ENCODE data around the gene WWOX. TPM values are rescaled to one million over a fixed set of nuclear protein-coding genes. Genes with fewer than 3 reads are reported as not detected.

Gene WWOX
- total RNA-seq, 2 donors from 2014 or later: 30.0 to 35.4 TPM

- Histone ChIP-seq H3K36me3 (ENCODE audit: control insufficient read depth, insufficient read depth, low read length) (no peaks in the 10 kb centered on the region), H3K27me3 (ENCODE audit: control insufficient read depth, insufficient read depth, low read length, poor library complexity, severe bottlenecking) (no peaks in the 10 kb centered on the region), H3K4me1 (ENCODE audit: control insufficient read depth, insufficient read depth, low read length) (peaks cover 17% of the 10 kb centered on the region), H3K4me3 (ENCODE audit: low read length) (no peak overlapping the region), H3K9me3 (ENCODE audit: control insufficient read depth, low read length) (no peaks in the 10 kb centered on the region), H3K9ac (ENCODE audit: extremely low read depth, low read length, poor library complexity, severe bottlenecking) (no peak overlapping the region), H3K27ac (ENCODE audit: low read depth, low read length) (no peak overlapping the region)
- no peaks in the 10 kb centered on the region for H3K27me3 Mint-ChIP-seq (ENCODE audit: insufficient read depth)
- no peak overlapping the region for H3K4me3 Mint-ChIP-seq
- H3K36me3 Mint-ChIP-seq (ENCODE audit: low read depth): no peaks in the 10 kb centered on the region
- WGBS, 2 experiments (ENCODE audit: insufficient coverage in 1 of 2, insufficient read length in 1 of 2): 61 to 76% methylated on average over 3 to 6 of the region's 6 CpGs
- peaks cover 39% of the 10 kb centered on the region for H3K4me1 Mint-ChIP-seq
- no peak for DNase-seq
- no peak overlapping the region for H3K27ac Mint-ChIP-seq
- TF ChIP-seq CTCF (conservative IDR thresholded peaks at IDR 0.05): no peak
- H3K9me3 Mint-ChIP-seq: peaks cover 1% of the 10 kb centered on the region
Measured at GRCh38 chr16:78640886-78641285, 541.4 kb downstream of the WWOX start.

- Histone ChIP-seq H3K9ac (ENCODE audit: extremely low read depth, low read length, poor library complexity, severe bottlenecking) (no peak overlapping the region), H3K4me3 (ENCODE audit: low read length) (no peak overlapping the region), H3K9me3 (ENCODE audit: control insufficient read depth, low read length) (no peaks in the 10 kb centered on the region), H3K4me1 (ENCODE audit: control insufficient read depth, insufficient read depth, low read length) (peaks cover 17% of the 10 kb centered on the region), H3K27me3 (ENCODE audit: control insufficient read depth, insufficient read depth, low read length, poor library complexity, severe bottlenecking) (no peaks in the 10 kb centered on the region), H3K36me3 (ENCODE audit: control insufficient read depth, insufficient read depth, low read length) (no peaks in the 10 kb centered on the region), H3K27ac (ENCODE audit: low read depth, low read length) (no peak overlapping the region)
- Mint-ChIP-seq H3K4me3 (no peak overlapping the region), H3K4me1 (peaks cover 39% of the 10 kb centered on the region), H3K27ac (no peak overlapping the region), H3K27me3 (ENCODE audit: insufficient read depth) (no peaks in the 10 kb centered on the region), H3K9me3 (peaks cover 1% of the 10 kb centered on the region), H3K36me3 (ENCODE audit: low read depth) (no peaks in the 10 kb centered on the region)
- no peak for DNase-seq
- TF ChIP-seq CTCF (conservative IDR thresholded peaks at IDR 0.05): no peak
- 56 to 68% methylated on average over 7 to 8 of the region's 8 CpGs for WGBS, 2 experiments (ENCODE audit: insufficient coverage in 1 of 2, insufficient read length in 1 of 2)
Measured at GRCh38 chr16:78641433-78641832, 542.0 kb downstream of the WWOX start.

- H3K27me3 ChIP-seq (ENCODE audit: control insufficient read depth, insufficient read depth, low read length, poor library complexity, severe bottlenecking): no peaks in the 10 kb centered on the region
- H3K4me1 Mint-ChIP-seq: peaks cover 39% of the 10 kb centered on the region
- peaks cover 17% of the 10 kb centered on the region for H3K4me1 ChIP-seq (ENCODE audit: control insufficient read depth, insufficient read depth, low read length)
- TF ChIP-seq CTCF (conservative IDR thresholded peaks at IDR 0.05): no peak
- H3K9me3 Mint-ChIP-seq: peaks cover 1% of the 10 kb centered on the region
- DNase-seq: no peak
- no peaks in the 10 kb centered on the region for H3K9me3 ChIP-seq (ENCODE audit: control insufficient read depth, low read length)
- no peak overlapping the region for H3K27ac Mint-ChIP-seq
- H3K27me3 Mint-ChIP-seq (ENCODE audit: insufficient read depth): peaks cover 3% of the 10 kb centered on the region
- no peak overlapping the region for H3K9ac ChIP-seq (ENCODE audit: extremely low read depth, low read length, poor library complexity, severe bottlenecking)
- no peak overlapping the region for H3K4me3 ChIP-seq (ENCODE audit: low read length)
- peak overlapping the region; percentile 5 for H3K4me3 Mint-ChIP-seq
- no peaks in the 10 kb centered on the region for H3K36me3 Mint-ChIP-seq (ENCODE audit: low read depth)
- no peak overlapping the region for H3K27ac ChIP-seq (ENCODE audit: low read depth, low read length)
- 81 to 86% methylated on average over 4 to 6 of the region's 6 CpGs for WGBS, 2 experiments (ENCODE audit: insufficient coverage in 1 of 2, insufficient read length in 1 of 2)
- no peaks in the 10 kb centered on the region for H3K36me3 ChIP-seq (ENCODE audit: control insufficient read depth, insufficient read depth, low read length)
Measured at GRCh38 chr16:78642621-78643285, 543.3 kb downstream of the WWOX start.

All from endodermal cell (in vitro differentiated cells).